GM23338 (cell line): ENCODE results near the gene VAPB.

Experiments used
- CTCF ChIP-seq, 2 experiments: fragments of 200-600 bp in 1 of 2; sonication (generic) in 1 of 2; conservative IDR thresholded peaks; 2 replicates each; pipeline versions ENCODE4 v1.5.1 to v1.6.1; 2016 to 2017; ENCODE audit warnings: antibody characterized with exemption in 2 of 2, low read depth in 2 of 2, mild to moderate bottlenecking in 2 of 2, moderate library complexity in 1 of 2
- ETS1 ChIP-seq: IDR thresholded peaks from 2 replicates; pipeline ENCODE4 v1.6.1; 2016; ENCODE audit warnings: antibody characterized with exemption
- EZH2 ChIP-seq: fragments of 200-600 bp; sonication (generic); IDR thresholded peaks from one replicate; pipeline ENCODE4 v1.8.0; 2017; ENCODE audit warnings: antibody characterized with exemption, mild to moderate bottlenecking, low read depth; ENCODE audit not compliant: unreplicated experiment
- EZH2phosphoT487 ChIP-seq: fragments of 200-600 bp; sonication (generic); IDR thresholded peaks from one replicate; pipeline ENCODE4 v1.8.1; 2018; ENCODE audit warnings: antibody characterized with exemption; ENCODE audit not compliant: unreplicated experiment
- NANOG ChIP-seq: IDR thresholded peaks from 2 replicates; pipeline ENCODE4 v1.6.1; 2016; ENCODE audit warnings: antibody characterized with exemption, borderline replicate concordance
- POLR2AphosphoS5 ChIP-seq: IDR thresholded peaks from 2 replicates; pipeline ENCODE4 v1.6.1; 2016; ENCODE audit warnings: antibody characterized with exemption, low read depth
- REST ChIP-seq: IDR thresholded peaks from one replicate; pipeline ENCODE4 v1.6.1; 2018; ENCODE audit warnings: antibody characterized with exemption; ENCODE audit not compliant: unreplicated experiment

- TF ChIP-seq CTCF (conservative IDR thresholded peaks at IDR 0.05; ENCODE audit: low read depth in 2 of 2) (no peak), POLR2AphosphoS5 (no peak), EZH2 (no peak), NANOG (no peak), ETS1 (no peak), EZH2phosphoT487 (no peak), REST (no peak)
Measured at GRCh38 chr20:58475466-58475865, 86.4 kb downstream of the VAPB start.
